ENCODE data around the gene CHST13. TPM values are rescaled to one million over a fixed set of nuclear protein-coding genes. Genes with fewer than 3 reads are reported as not detected.

CHST13 gene
- polyA plus RNA-seq, 3 donors: 16.6 to 41.8 (median 39.2) TPM

DNA sequence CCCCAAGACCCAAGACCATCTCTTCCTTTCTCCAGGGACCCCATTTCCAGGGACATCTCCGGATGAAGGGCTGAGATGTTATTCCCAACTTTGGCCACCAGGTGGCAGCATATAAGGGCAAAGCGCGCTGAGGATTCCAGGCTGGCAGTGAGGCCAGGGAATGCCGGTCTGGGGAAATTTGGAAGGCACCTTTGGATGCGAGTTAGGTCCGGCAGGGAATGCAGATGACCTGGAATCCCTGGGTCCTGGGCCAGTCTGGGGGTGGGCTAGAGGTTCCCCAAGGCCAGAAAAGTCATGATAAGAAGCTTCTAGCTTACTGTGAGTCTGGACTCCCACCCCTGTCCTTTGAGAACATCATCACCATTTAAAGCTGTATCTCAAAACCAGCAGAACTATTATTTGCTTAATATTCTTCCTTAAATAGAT is 1.6 kb upstream of the CHST13 start:
- Mint-ChIP-seq H3K27me3 (ENCODE audit: low read depth in 3 of 3) (peaks cover 0 to 8% (median 0%) of the 10 kb centered on the region in 3 donors), H3K27ac (no peak overlapping the region), H3K4me1 (peaks cover 41% of the 10 kb centered on the region), H3K9me3 (peaks cover 0 to 1% (median 0%) of the 10 kb centered on the region in 7 donors), H3K36me3 (peaks cover 3 to 8% of the 10 kb centered on the region in 2 donors), H3K4me3 (peak overlapping the region in 1 of 2 donors; percentile 42)
- H3K27ac ChIP-seq (ENCODE audit: low read depth in 1 of 2, low read length in 2 of 2): no peak overlapping the region
- 0% methylated on average over 5 of the region's 6 CpGs for whole genome bisulfite sequencing (ENCODE audit: insufficient coverage)
- H3K36me3 ChIP-seq (replicated peaks in 1 of 2; ENCODE audit: control insufficient read depth in 1 of 2, insufficient read depth in 2 of 2, low read length in 2 of 2): no peaks in the 10 kb centered on the region
- H3K4me2 ChIP-seq (replicated peaks; ENCODE audit: extremely low read depth, low read length, poor library complexity, severe bottlenecking): peak overlapping the region; percentile 48
- no peaks in the 10 kb centered on the region for H3K9me3 ChIP-seq (replicated peaks in 1 of 2; ENCODE audit: control insufficient read depth in 1 of 2, insufficient read depth in 1 of 2, low read length in 2 of 2)
- H3K4me3 ChIP-seq (replicated peaks in 1 of 3; ENCODE audit: low read depth in 2 of 3, low read length in 3 of 3): no peak overlapping the region
- intact Hi-C loops (cut with micrococcal nuclease): loop anchor here (10.0 kb wide), 1 partner anchor 932 kb away; no protein-coding TSS in a partner anchor
- no peak overlapping the region for H3K9ac ChIP-seq (ENCODE audit: insufficient read depth, low read length, poor library complexity, severe bottlenecking)
- no peaks in the 10 kb centered on the region for H3K27me3 ChIP-seq (ENCODE audit: control insufficient read depth in 2 of 2, insufficient read depth in 2 of 2, low read length in 2 of 2)
- H3K79me2 ChIP-seq (ENCODE audit: insufficient read depth, low read length): peaks cover 28% of the 10 kb centered on the region
- peak overlapping the region; percentile 16 for H2AFZ ChIP-seq (ENCODE audit: insufficient read depth, low read depth, low read length, poor library complexity, severe bottlenecking)
- TF ChIP-seq, protein P1, sequence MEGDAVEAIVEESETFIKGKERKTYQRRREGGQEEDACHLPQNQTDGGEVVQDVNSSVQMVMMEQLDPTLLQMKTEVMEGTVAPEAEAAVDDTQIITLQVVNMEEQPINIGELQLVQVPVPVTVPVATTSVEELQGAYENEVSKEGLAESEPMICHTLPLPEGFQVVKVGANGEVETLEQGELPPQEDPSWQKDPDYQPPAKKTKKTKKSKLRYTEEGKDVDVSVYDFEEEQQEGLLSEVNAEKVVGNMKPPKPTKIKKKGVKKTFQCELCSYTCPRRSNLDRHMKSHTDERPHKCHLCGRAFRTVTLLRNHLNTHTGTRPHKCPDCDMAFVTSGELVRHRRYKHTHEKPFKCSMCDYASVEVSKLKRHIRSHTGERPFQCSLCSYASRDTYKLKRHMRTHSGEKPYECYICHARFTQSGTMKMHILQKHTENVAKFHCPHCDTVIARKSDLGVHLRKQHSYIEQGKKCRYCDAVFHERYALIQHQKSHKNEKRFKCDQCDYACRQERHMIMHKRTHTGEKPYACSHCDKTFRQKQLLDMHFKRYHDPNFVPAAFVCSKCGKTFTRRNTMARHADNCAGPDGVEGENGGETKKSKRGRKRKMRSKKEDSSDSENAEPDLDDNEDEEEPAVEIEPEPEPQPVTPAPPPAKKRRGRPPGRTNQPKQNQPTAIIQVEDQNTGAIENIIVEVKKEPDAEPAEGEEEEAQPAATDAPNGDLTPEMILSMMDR (IDR thresholded peaks at IDR 0.05): peak; percentile 95
- H4K20me1 ChIP-seq (ENCODE audit: insufficient read depth, low read length): no peaks in the 10 kb centered on the region
- peak; percentile 23 to 54 (median 52) for DNase-seq
- H3K4me1 ChIP-seq (ENCODE audit: control insufficient read depth in 1 of 2, insufficient read depth in 2 of 2, low read length in 2 of 2): peaks cover 44 to 50% of the 10 kb centered on the region in 2 donors

DNA sequence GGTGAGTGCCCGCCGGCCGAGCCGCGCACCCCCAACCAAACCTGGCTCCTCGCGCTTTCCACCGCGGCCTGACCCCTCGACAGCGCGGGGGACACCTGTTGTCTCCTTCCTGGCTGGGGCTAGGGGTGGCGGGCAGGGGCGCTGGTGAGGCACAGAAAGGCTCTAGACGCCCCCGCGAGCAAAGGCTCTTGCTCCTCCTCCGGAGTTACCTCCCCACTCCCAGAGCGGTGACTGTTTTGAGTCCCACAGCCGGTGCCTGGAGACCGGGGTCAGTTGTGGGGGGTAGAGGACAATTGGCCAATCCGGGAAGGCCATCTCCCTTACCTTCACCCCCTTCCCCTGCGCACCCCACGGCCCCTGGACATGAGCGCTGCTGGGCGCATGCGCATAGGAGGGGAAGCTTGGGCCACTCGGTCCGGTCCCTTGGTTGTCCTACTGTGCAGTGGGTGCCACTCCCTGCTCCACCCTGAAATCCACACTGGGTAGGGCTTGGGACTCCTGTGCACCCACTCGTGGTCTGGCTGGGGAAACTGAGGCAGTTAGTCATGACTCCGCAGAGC is 554 bp downstream of the CHST13 start:
- H3K4me1 Mint-ChIP-seq: peaks cover 63% of the 10 kb centered on the region
- TF ChIP-seq, protein P1 (IDR thresholded peaks at IDR 0.05): no peak
- H3K4me2 ChIP-seq (replicated peaks; ENCODE audit: extremely low read depth, low read length, poor library complexity, severe bottlenecking): peak overlapping the region; percentile 86
- H3K9ac ChIP-seq (ENCODE audit: insufficient read depth, low read length, poor library complexity, severe bottlenecking): peak overlapping the region; percentile 80
- peaks cover 7 to 8% of the 10 kb centered on the region in 2 donors for H3K36me3 Mint-ChIP-seq
- intact Hi-C loops (cut with micrococcal nuclease): loop anchor here (10.0 kb wide), 1 partner anchor 930 kb away; no protein-coding TSS in a partner anchor
- no peaks in the 10 kb centered on the region for H3K36me3 ChIP-seq (replicated peaks in 1 of 2; ENCODE audit: control insufficient read depth in 1 of 2, insufficient read depth in 2 of 2, low read length in 2 of 2)
- DNase-seq: peak; percentile 37 to 56 (median 44)
- peak overlapping the region; percentile 62 to 87 for H3K27ac ChIP-seq (ENCODE audit: low read depth in 1 of 2, low read length in 2 of 2)
- no peaks in the 10 kb centered on the region for H3K27me3 ChIP-seq (ENCODE audit: control insufficient read depth in 2 of 2, insufficient read depth in 2 of 2, low read length in 2 of 2)
- H3K9me3 ChIP-seq (replicated peaks in 1 of 2; ENCODE audit: control insufficient read depth in 1 of 2, insufficient read depth in 1 of 2, low read length in 2 of 2): no peaks in the 10 kb centered on the region
- H3K4me1 ChIP-seq (ENCODE audit: control insufficient read depth in 1 of 2, insufficient read depth in 2 of 2, low read length in 2 of 2): peaks cover 65 to 71% of the 10 kb centered on the region in 2 donors
- H3K27ac Mint-ChIP-seq: peak overlapping the region; percentile 68 to 94 (median 85)
- WGBS (ENCODE audit: insufficient coverage): 1% methylated on average over 18 of the region's 31 CpGs
- peak overlapping the region; percentile 70 to 86 (median 76) for H3K4me3 ChIP-seq (replicated peaks in 1 of 3; ENCODE audit: low read depth in 2 of 3, low read length in 3 of 3)
- H3K4me3 Mint-ChIP-seq: peak overlapping the region; percentile 83 to 92
- peaks cover 38% of the 10 kb centered on the region for H3K79me2 ChIP-seq (ENCODE audit: insufficient read depth, low read length)
- peaks cover 0 to 7% (median 0%) of the 10 kb centered on the region in 3 donors for H3K27me3 Mint-ChIP-seq (ENCODE audit: low read depth in 3 of 3)
- H3K9me3 Mint-ChIP-seq: peaks cover 0 to 4% (median 1%) of the 10 kb centered on the region in 7 donors
- H4K20me1 ChIP-seq (ENCODE audit: insufficient read depth, low read length): no peaks in the 10 kb centered on the region
- H2AFZ ChIP-seq (ENCODE audit: insufficient read depth, low read depth, low read length, poor library complexity, severe bottlenecking): peak overlapping the region; percentile 95

Data from CD14-positive monocyte (primary cell).